SHP77 treated with DMSO at 0.1 percent for 48 hours (cell line): ENCODE measurements around the gene NUDT15.
"Not testable (repeated sequence)": the region's sequence is repeated elsewhere in the genome, so short reads cannot be mapped to it uniquely, and the experiment has no call there.

Experiments
- DNase-seq: peaks from one replicate; lab custom pipeline; 2025; lab: John Stamatoyannopoulos, UW

NUDT15 gene

DNA sequence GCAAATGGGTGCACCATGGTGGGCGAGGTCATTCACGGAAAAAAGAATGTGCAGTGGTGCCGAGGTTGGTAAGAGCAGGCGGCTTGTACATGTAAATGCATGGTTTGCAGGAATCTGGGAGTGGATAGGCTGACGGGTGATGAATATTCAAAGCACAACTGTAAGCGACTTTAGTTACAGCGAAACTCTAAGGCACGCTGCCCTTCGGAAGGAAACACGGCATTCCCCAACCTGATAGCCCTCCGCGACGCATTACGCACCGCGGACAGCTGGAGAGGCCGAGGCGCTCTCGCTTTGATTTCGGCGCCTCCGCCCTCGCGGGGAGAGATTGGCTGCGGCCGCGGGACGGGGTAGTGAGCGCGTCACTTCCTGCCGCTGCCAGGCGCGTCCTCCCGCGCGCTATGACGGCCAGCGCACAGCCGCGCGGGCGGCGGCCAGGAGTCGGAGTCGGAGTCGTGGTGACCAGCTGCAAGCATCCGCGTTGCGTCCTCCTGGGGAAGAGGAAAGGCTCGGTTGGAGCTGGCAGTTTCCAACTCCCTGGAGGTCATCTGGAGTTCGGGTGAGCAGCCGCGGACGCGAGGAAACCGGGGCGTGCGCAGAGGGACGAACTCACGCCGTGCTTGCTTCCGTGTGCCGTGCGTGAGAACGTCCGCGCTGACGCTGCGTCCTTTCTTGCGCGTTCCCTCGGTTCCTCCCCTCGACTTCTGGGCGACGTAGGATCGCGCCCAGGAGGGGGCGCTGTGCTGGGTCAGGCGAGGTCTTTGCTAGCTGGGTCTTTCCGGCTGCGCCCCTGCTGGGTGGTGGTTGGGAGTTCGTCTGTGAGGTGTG is at the start of gene NUDT15:
TSS of gene NUDT15 (plus strand) at position 381 of the 828 bp plus-strand sequence. CDS start at position 402, 21 bp downstream.
- peak; percentile 75 for DNase-seq

GRCh38 chr13:47990427-47990826 is 47.1 kb upstream of the NUDT15 start:
- no peak for DNase-seq

DNA sequence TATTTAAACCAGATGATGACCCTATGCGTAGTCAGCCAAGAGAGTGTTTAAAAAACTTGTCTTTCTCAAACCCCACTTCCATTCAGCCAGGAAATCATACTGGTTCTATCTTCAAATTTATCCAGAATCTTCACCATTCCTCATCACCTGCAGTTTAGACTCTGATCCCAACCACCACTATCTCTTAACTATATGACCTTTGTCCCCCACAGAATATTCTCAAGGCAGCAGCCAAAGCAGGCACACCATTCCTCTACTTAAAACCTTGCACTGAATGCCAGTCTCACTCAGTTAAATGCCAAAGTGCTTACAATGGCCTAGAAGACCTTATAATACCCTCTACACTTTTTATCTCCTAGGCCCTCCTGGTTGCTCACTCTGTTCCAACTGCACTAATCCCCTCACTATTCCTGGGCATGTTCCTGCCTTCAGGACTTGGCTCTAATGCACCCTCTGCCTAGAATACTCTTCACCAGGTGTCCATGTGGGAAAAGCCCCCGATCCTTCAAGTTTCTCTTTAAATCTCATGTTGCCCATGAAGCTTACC is 46.5 kb upstream of the NUDT15 start:
- no peak for DNase-seq

DNA sequence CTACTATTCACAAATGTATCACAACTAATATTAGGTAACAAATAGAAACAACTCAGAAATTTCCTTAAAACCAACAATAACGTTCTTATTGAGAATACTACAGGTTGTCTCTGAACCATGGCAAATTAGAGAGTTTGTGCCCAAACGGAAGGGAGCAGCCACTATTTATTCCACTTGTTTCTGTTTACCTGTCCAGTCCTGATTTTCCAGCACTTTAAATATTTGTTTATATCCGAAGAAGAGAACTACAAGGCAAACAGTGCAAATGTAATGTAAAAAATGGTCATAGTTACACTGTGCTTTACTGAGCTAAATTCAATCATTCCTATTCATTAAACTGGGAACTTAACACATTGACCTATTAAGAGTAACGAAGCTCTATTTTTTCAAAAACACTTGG is 45.7 kb upstream of the NUDT15 start:
- DNase-seq, result no peak

DNA sequence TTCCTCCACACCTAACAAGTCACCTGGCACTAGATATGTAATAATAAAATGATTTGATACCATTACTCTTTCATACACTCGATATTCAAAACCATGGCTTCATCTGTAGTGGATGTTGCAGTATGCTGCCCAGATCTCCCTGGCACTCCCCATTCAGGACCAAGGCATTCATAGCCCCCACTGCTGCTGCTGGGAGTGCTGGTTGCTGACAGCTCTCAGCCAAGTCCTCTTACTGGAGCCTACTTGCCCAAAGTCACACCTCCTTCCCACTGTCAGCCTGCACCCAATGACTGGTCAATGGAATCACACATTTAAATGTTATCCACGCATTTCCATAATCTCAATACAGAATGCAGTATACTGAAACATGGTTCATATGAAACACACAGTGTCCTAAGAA is 40.1 kb upstream of the NUDT15 start:
- no peak for DNase-seq

DNA sequence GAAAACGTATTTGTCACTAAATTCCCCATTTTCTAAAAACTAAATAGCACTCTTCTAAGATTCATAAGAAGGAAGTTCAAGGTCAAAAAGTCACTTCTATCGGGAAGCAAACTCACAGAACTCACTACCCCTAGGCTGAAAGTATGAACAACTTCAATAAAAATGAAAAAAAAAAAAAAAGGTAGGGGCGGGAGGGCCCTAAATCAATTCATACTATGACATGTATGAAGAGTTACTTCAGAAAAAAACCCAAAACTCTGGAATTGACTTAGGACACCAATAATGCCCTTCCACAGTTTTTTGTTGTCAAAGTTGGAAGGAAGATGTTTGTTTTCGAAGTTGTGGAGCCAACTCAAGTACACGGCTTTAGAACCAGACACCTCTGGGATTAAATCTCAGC is 37.6 kb upstream of the NUDT15 start:
- no peak for DNase-seq

DNA sequence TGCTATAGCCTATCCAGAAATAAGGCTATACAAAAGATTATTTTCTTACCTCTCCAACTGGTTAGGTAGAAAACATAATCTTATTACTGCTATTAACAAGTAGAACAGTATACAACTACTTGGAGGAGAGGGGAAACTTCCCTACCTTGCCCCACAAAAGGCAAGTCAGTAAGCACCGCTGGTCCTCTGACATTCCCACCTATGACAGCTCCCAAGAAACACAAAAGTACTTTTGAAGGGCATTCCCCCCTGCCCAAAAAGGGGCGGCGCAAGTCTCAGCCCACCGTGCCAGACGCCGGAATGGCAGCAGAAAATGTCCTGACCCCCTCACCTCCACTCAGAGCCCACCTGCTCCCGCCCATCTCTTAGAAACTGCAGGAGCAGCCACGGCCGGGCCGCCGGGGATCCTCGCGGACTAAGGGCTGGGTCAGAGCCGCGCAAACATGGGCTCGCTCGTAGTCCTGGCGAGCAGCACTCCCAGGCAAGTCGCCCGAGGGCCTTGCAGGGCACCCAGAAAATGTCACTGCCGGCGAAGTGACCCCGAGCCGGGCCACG is 36.9 kb upstream of the NUDT15 start:
- no peak for DNase-seq

DNA sequence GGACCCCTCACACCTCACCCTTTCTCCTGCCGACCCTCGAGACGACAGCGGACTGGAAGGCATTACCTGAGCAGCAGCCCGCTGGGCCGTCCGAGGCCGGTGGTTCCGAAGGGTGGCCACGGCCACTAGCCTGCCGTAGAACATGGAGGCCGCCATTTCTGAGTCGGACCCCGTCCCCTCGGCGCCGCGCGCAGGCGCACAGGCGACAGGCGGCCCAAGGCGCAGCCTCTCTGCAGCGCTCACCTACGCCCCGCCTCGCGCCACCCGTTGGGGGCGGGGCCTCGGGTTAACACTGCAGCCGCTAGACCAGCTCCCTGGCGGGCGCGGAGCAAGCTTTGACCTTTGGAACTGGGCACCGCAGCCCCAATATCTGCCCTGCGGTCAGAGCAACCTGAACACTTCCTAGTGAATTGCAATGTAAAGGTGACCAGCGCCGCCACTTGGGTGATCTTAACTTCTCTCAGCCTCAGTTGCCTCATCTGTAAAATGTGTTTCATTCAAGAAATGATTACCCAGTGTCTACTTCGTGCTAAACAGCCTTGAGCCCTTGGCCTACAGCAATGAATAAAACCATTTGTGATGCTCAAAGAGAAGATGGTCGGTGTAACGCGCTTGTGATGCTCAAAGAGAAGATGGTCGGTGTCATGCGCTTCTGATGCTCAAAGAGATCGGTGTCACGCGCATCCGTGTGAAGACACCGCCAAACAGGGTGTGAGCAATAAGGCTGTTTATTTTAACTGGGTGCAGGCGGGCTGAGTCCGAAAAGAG is 36.2 kb upstream of the NUDT15 start, which contains the start of gene SUCLA2:
TSS of gene SUCLA2 (minus strand) at position 160 of the 768 bp plus-strand sequence. CDS start at position 156, 4 bp downstream.
- peak; percentile 64 for DNase-seq

DNA sequence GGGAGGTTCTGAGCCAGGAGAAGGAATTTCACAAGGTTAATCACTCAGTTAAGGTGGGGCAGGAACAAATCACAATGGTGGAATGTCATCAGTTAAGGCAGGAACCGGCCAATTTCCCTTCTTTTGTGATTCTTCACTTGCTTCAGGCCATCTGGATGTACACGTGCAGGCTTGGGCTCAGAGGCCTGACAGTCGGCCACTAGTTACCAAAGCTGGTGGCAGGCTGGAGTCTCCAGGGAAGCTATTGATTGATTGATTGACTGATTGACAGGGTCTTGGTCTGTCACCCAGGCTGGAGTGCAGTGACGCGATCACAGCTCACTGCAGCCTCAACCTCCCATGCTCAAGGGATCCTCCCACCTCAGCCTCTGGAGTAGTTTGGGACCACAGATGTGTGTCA is 35.5 kb upstream of the NUDT15 start:
- DNase-seq, result not testable (repeated sequence)

- DNase-seq, result no peak
Observed at GRCh38 chr13:48004201-48004600, 33.3 kb upstream of the NUDT15 start.

- no peak for DNase-seq
Observed at GRCh38 chr13:48006396-48006795, 31.1 kb upstream of the NUDT15 start.

DNA sequence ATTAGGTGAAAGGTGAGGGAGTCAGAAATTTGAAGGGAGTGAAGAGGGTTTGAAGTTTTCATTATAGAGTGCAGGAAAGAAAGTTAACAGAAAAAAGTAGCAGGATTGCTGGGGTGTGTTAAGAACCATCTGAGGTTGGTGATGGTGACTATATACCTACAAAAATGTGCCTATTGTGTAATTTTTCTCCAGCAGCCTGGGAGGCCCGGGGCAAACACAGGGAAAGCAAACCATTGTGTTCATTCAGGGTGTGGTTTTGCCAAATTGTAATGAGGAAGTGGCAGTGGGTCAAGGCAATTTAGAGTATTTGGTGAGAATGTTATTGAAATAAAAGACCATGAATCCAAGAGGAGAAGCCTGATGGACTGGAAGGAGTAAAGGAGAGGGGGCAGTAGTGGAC is 28.2 kb upstream of the NUDT15 start:
- DNase-seq, result no peak

DNA sequence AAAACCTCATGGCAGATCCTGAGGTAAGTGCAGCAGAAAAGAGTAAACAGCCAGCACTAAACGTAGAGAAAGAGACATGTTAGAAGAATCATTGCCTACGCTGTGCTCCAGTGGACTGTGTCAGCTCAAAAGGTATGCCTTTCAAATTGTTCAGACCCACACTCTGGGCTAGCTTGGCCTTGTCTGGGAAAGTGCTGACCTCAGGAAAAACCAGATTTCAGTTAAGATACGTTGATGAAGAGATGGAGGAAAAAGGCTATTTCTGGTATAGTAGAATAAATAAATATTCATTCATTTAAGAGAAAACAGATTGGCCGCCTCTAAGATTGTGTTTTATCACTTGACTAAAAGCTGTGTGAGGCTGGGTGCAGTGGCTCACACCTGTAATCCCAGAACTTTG is 26.8 kb upstream of the NUDT15 start:
- no peak for DNase-seq

GRCh38 chr13:48012668-48013067 is 24.9 kb upstream of the NUDT15 start:
- DNase-seq, result no peak

GRCh38 chr13:48014359-48014758 is 23.2 kb upstream of the NUDT15 start:
- no peak for DNase-seq

DNA sequence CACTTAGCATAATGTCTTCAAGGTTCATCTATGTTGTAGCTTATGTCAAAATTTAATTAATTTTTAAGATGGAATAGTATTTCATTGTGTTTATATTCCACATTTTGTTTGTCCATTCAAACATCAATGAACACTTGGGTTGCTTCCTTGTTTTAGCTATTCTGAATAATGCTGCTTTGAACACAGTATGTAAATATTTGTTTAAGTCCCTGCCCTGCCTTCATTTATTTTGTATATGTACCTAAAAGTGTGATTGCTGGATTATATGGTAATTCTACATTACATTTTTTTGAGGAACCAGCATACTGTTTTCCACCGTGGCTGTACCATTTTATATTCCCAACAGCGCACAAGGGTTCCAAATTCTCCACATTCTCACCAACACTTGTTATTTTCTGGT is 18.9 kb upstream of the NUDT15 start:
- no peak for DNase-seq

GRCh38 chr13:48019796-48020195 is 17.7 kb upstream of the NUDT15 start:
- DNase-seq, result no peak

DNA sequence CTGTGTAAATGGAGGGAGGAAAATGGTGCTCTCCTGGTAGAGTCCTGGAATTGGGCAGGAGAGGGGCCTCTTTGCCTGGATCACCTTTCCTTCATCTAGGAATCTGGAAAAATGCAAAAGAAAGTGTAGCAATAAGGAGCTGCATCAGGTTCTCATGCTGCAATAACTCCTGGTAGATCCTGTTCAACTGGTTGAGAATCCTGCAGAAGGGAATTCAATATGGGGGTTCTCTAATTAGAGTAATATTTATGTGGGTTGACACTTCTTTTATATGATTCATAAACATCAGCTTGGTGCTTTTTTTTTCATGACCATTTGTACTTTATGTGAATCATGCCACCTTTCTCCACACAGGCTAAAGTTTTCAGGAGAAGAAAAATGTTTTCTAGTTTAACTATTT is 9.5 kb upstream of the NUDT15 start:
- no peak for DNase-seq

DNA sequence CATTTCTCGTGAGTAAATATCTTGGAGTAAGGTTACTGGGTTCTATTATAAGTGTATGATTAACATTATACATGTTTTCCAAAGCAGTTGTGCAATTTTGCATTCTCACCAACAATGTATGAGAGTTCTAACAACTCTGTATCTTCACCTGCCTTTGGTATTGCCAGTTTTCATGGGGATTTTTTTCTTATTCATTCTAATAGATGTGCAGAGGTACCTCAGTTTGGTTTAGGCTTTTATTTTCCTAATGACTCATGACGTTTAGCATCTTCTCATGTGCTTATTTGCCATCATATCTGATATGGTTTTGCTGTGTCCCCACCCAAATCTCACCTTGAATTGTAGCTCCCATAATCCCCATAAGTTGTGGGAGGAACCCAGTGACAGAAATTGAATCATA is 7.7 kb upstream of the NUDT15 start:
- DNase-seq, result no peak

DNA sequence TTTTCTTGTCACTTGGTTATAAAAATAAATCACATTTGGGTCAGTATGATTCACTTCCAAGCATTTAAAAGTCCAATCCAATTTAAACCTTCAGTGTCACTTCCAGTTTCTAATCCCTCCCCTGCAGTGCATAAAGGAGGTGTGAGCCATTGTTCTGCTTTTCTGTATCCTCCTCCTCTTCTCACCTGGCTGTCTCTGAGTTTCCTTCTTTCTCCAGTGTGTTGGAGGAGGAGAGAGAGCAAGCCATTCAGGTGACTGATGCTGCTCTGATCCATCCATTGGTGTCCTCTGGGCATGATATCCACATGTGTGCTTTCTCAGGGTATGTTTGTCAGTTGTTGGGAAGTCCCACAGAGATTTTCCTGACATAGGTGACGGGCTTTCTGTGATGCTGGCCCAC is 1.2 kb downstream of the NUDT15 start:
- no peak for DNase-seq

DNA sequence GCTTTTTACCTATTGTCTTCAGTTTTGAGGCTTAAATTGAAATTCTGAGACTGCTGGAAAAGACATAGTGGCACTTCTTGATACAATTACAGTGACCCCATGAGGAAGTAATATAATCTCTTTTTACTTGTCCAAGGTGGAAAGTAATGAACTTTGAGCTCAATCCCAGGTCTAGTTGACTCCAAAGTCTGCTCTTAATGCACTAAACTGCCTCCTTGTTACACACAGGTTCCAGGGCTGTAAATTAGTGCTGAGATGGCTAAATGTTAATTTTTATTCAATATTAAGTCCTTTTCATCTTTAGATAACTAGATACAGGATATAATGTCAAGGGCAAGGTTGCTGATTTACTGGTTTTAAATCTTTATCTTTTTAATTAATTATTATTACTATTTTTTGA is 2.5 kb downstream of the NUDT15 start:
- DNase-seq, result no peak

DNA sequence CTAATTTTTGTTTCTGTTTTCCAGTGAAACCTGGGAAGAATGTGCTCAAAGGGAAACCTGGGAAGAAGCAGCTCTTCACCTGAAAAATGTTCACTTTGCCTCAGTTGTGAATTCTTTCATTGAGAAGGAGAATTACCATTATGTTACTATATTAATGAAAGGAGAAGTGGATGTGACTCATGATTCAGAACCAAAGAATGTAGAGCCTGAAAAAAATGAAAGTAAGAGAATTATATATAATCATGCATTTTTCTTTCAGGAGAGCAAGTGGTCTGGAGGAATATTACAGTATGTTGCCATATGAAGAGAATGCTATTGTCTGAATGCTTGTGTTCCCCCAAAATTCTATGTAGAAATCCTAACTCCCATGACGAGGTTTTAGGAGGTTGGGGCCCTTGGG is 3.4 kb downstream of the NUDT15 start:
- no peak for DNase-seq

DNA sequence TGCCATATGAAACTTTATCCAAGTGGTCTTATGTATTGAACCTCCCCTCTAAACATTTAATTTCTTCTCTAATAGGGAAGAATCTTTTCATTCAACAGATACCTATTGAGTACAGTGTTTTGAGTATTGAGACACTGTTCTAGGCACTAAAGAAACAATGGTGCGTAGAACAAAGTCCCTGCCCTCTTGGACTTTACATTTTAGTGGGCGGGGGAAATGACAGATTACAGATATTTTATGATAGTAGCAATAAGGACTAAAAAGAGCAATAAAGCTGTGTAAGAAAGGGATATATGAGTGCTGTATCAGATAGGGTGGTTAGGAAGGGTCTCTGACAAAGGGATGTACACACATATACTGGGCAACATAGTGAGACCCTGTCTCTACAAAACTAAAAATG is 5.4 kb downstream of the NUDT15 start:
- DNase-seq, result no peak
